DOHH2 (cell line): ENCODE data around the gene SMURF1.

Source experiments
- CTCF ChIP-seq: fragments of 200-600 bp; sonication (generic); IDR thresholded peaks from one replicate; pipeline ENCODE4 v1.5.1; 2014; ENCODE audit warnings: antibody characterized with exemption, mild to moderate bottlenecking, low read depth, low read length; ENCODE audit not compliant: poor library complexity, severe bottlenecking
- EZH2phosphoT487 ChIP-seq: fragments of 200-600 bp; sonication (generic); IDR thresholded peaks from 2 replicates; pipeline ENCODE4 v1.6.1; 2017; ENCODE audit warnings: borderline replicate concordance, mild to moderate bottlenecking, antibody characterized with exemption, low read length, moderate library complexity, mixed read lengths

GRCh38 chr7:99109108-99110051 lies 34.5 kb downstream of the SMURF1 start:
- TF ChIP-seq CTCF (no peak), EZH2phosphoT487 (no peak)
